SK-N-MC (cell line): Measurements from ENCODE around the gene C6orf120.

Experiments used
- EZH2 ChIP-seq: fragments of 200-600 bp; sonication (generic); IDR thresholded peaks from one replicate; pipeline ENCODE4 v1.6.1; 2017; ENCODE audit warnings: antibody characterized with exemption
- FOXP2 ChIP-seq: optimal IDR thresholded peaks from 2 replicates; pipeline ENCODE3; 2011; ENCODE audit warnings: mild to moderate bottlenecking, moderate library complexity; ENCODE audit not compliant: insufficient read depth; ENCODE audit errors: extremely low read length, control extremely low read depth
- POLR2AphosphoS5 ChIP-seq: IDR thresholded peaks from 2 replicates; pipeline ENCODE4 v1.6.1; 2012; ENCODE audit warnings: mild to moderate bottlenecking, low read depth, low read length, borderline replicate concordance

GRCh38 chr6:169695131-169695530, 6.8 kb upstream of the C6orf120 start:
- TF ChIP-seq POLR2AphosphoS5 = no peak
- TF ChIP-seq FOXP2 = no peak
- no peak for TF ChIP-seq EZH2
